ENCODE data around the gene ABCE1. TPM values are rescaled to one million over a fixed set of nuclear protein-coding genes. Genes with fewer than 3 reads are reported as not detected.

ABCE1 gene
- total and polyA plus RNA-seq, 8 donors: 35.1 to 91.9 (median 78.6) TPM

- Histone ChIP-seq H3K27me3 (no peaks in the 10 kb centered on the region), H3K9me3 (no peaks in the 10 kb centered on the region), H3K4me1 (peaks cover 18 to 52% of the 10 kb centered on the region in 2 donors), H3K36me3 (peaks cover 0 to 19% of the 10 kb centered on the region in 2 donors), H3K27ac (no peak overlapping the region), H3K4me3 (no peak overlapping the region)
- intact Hi-C loops (cut with DNase I): no loop called here
- DNase-seq (no peak), ATAC-seq (no peak)
- no peak for TF ChIP-seq CTCF (IDR thresholded peaks at IDR 0.05)
Observed at GRCh38 chr4:145101091-145101490, 3.0 kb downstream of the ABCE1 start.

DNA sequence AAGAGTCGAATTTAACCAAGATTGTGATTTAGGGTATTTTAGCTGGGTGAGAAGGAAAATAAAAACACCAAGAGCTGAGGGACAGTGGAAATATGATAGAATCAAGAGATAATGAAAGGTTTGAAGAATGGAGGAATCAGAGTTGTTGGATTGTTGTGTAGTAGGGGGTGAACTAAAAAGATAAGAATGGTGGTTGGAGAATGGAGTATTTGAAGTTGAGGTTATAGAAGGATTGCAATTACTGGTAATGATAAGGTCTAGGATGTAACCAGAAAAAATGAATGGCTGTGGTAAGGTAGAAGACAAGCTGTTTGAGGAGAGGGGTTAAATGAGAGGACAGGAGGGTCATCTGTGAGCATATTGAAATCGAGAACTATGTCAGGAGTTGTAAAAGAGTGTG lies 4.5 kb downstream of the ABCE1 start:
- Histone ChIP-seq H3K4me3 (no peak overlapping the region), H3K27ac (no peak overlapping the region), H3K36me3 (peaks cover 0 to 34% of the 10 kb centered on the region in 2 donors), H3K4me1 (peaks cover 13 to 42% of the 10 kb centered on the region in 2 donors), H3K9me3 (no peaks in the 10 kb centered on the region), H3K27me3 (no peaks in the 10 kb centered on the region)
- no peak for ATAC-seq
- TF ChIP-seq CTCF (IDR thresholded peaks at IDR 0.05): no peak
- intact Hi-C loops (cut with DNase I): no loop called here
- DNase-seq: no peak

- peaks cover 0 to 43% of the 10 kb centered on the region in 2 donors for H3K36me3 ChIP-seq
- no peaks in the 10 kb centered on the region for H3K9me3 ChIP-seq
- intact Hi-C loops (cut with DNase I): no loop called here
- H3K4me1 ChIP-seq: peaks cover 13 to 42% of the 10 kb centered on the region in 2 donors
- no peaks in the 10 kb centered on the region for H3K27me3 ChIP-seq
- ATAC-seq: no peak
- DNase-seq: no peak
- H3K4me3 ChIP-seq: no peak overlapping the region
- no peak for TF ChIP-seq CTCF (IDR thresholded peaks at IDR 0.05)
- H3K27ac ChIP-seq: no peak overlapping the region
Observed at GRCh38 chr4:145103496-145103895, 5.4 kb downstream of the ABCE1 start.

- TF ChIP-seq CTCF (IDR thresholded peaks at IDR 0.05): no peak
- ATAC-seq (no peak), DNase-seq (no peak)
- Histone ChIP-seq H3K4me1 (peaks cover 0 to 16% of the 10 kb centered on the region in 2 donors), H3K9me3 (no peaks in the 10 kb centered on the region), H3K4me3 (no peak overlapping the region), H3K27ac (no peak overlapping the region), H3K27me3 (no peaks in the 10 kb centered on the region), H3K36me3 (peaks cover 0 to 79% of the 10 kb centered on the region in 2 donors)
- intact Hi-C loops (cut with DNase I): no loop called here
Observed at GRCh38 chr4:145107126-145107525, 9.0 kb downstream of the ABCE1 start.

- Histone ChIP-seq H3K9me3 (no peaks in the 10 kb centered on the region), H3K4me1 (peaks cover 0 to 8% of the 10 kb centered on the region in 2 donors), H3K36me3 (peaks cover 0 to 89% of the 10 kb centered on the region in 2 donors), H3K27me3 (no peaks in the 10 kb centered on the region), H3K27ac (no peak overlapping the region), H3K4me3 (no peak overlapping the region)
- ATAC-seq: no peak
- intact Hi-C loops (cut with DNase I): no loop called here
- no peak for TF ChIP-seq CTCF (IDR thresholded peaks at IDR 0.05)
- DNase-seq: no peak
Observed at GRCh38 chr4:145108128-145108527, 10.0 kb downstream of the ABCE1 start.
